HCT116 (cell line): ENCODE results near the gene TANC1. TPM values are rescaled to one million over a fixed set of nuclear protein-coding genes. Genes with fewer than 3 reads are reported as not detected.

ENCODE experiments used
- ATAC-seq: fragments of 200-7000 bp; cut with Tn5 transposase; 2 replicates; pipeline ENCODE4 v1.9.1; 2020; ENCODE audit warnings: mild to moderate bottlenecking, moderate library complexity
- BruUV-seq: library from RNA; stranded (reverse); fragments of 400-500 nt; replicated peaks from 2 replicates; lab custom pipeline; 2021; lab: Mats Ljungman, UMichigan
- CTCF ChIA-PET: fragments of 300-600 bp; sonication (Branson Sonifier 250); formaldehyde crosslinking; loops from one replicate; lab custom pipeline; 2021; ENCODE audit warnings: antibody characterized with exemption; lab: Charles Lee
- POLR2A ChIA-PET: fragments of 300-600, 350-600 bp; sonication (Branson Sonifier 250); formaldehyde crosslinking; loops from one replicate; lab custom pipeline; 2021; ENCODE audit warnings: antibody characterized with exemption; lab: Charles Lee
- RAD21 ChIA-PET, 2 experiments: fragments of 300-600 bp; sonication (Branson Sonifier 250); formaldehyde crosslinking; loops; one replicate each; lab custom pipeline; 2023; ENCODE audit warnings: low total read pairs in 2 of 2; ENCODE audit not compliant: uncharacterized antibody in 2 of 2, unreplicated experiment in 2 of 2, low non-redundant PET in 1 of 2; lab: Charles Lee
- DNase-seq: peaks from one replicate; pipeline ENCODE4 v3.0.0-alpha.2; 2010; ENCODE audit warnings: low read depth, low spot score
- H2AFZ ChIP-seq: fragments of 200-600 bp; shearing (Covaris generic), sonication (generic); 2 replicates; pipeline ENCODE4 v1.6.1; 2017; ENCODE audit warnings: low read depth, mixed run types, mixed read lengths, antibody characterized with exemption, low read length; ENCODE audit not compliant: poor library complexity, severe bottlenecking
- H3K27ac ChIP-seq: 2 replicates; pipeline ENCODE4 v1.5.1; 2012; ENCODE audit warnings: low read depth, low read length
- H3K27me3 ChIP-seq: fragments of 200-600 bp; sonication (generic); 2 replicates; pipeline ENCODE4 v1.6.1; 2016; ENCODE audit warnings: mixed run types, low read length, mixed read lengths; ENCODE audit not compliant: insufficient read depth
- H3K36me3 ChIP-seq, 2 experiments: fragments of 200-500 bp in 1 of 2; fragments of 200-600 bp in 1 of 2; sonication (Bioruptor generic) in 1 of 2; sonication (generic) in 1 of 2; 2 replicates each; pipeline versions ENCODE4 v1.5.1 to v1.6.1; 2014 to 2016; ENCODE audit warnings: low read length in 2 of 2, inconsistent platforms in 1 of 2, mixed read lengths in 1 of 2, mixed run types in 1 of 2; ENCODE audit not compliant: insufficient read depth in 2 of 2, control insufficient read depth in 1 of 2
- H3K4me1 ChIP-seq, 2 experiments: fragments of 200-600 bp in 1 of 2; sonication (generic) in 1 of 2; 2 replicates each; pipeline versions ENCODE4 v1.5.1 to v1.6.1; 2012 to 2017; ENCODE audit warnings: low read length in 2 of 2, inconsistent platforms in 1 of 2, mild to moderate bottlenecking in 1 of 2, mixed read lengths in 1 of 2, mixed run types in 1 of 2, moderate library complexity in 1 of 2; ENCODE audit not compliant: insufficient read depth in 2 of 2, control insufficient read depth in 1 of 2
- H3K4me2 ChIP-seq: fragments of 200-600 bp; sonication (generic); 2 replicates; pipeline ENCODE4 v1.6.1; 2017; ENCODE audit warnings: mixed run types, low read length, mixed read lengths
- H3K4me3 ChIP-seq, 2 experiments: fragments of 200-600 bp in 1 of 2; sonication (generic) in 1 of 2; replicated peaks in 1 of 2; 2 replicates each; pipeline ENCODE4 v1.5.1; 2011 to 2016; ENCODE audit warnings: low read length in 2 of 2, control low read depth in 1 of 2, low read depth in 1 of 2, mild to moderate bottlenecking in 1 of 2, mixed read lengths in 1 of 2, mixed run types in 1 of 2
- H3K79me2 ChIP-seq: fragments of 200-600 bp; sonication (generic); 2 replicates; pipeline ENCODE4 v1.6.1; 2017; ENCODE audit warnings: mild to moderate bottlenecking, mixed run types, low read length, moderate library complexity, mixed read lengths; ENCODE audit not compliant: insufficient read depth
- H3K9ac ChIP-seq: fragments of 200-600 bp; sonication (generic); 2 replicates; pipeline ENCODE4 v1.6.1; 2016; ENCODE audit warnings: low read length, mixed read lengths
- H3K9me2 ChIP-seq: fragments of 200-600 bp; sonication (generic), shearing (Covaris generic); 2 replicates; pipeline ENCODE4 v1.6.1; 2017; ENCODE audit warnings: mixed run types, mild to moderate bottlenecking, moderate library complexity; ENCODE audit not compliant: insufficient read depth
- H3K9me3 ChIP-seq, 2 experiments: fragments of 200-500 bp in 1 of 2; fragments of 200-600 bp in 1 of 2; sonication (Bioruptor generic) in 1 of 2; sonication (generic) in 1 of 2; 2 replicates each; pipeline ENCODE4 v1.6.1; 2014 to 2017; ENCODE audit warnings: low read length in 2 of 2, mixed read lengths in 2 of 2, inconsistent platforms in 1 of 2, low read depth in 1 of 2, mild to moderate bottlenecking in 1 of 2, mixed run types in 1 of 2, moderate library complexity in 1 of 2; ENCODE audit not compliant: control insufficient read depth in 1 of 2, insufficient read depth in 1 of 2
- H4K20me1 ChIP-seq: fragments of 200-600 bp; sonication (generic), shearing (Covaris generic); 2 replicates; pipeline ENCODE4 v1.6.1; 2017; ENCODE audit warnings: mixed run types, mild to moderate bottlenecking, moderate library complexity; ENCODE audit not compliant: insufficient read depth
- CBX3 ChIP-seq: IDR thresholded peaks from 2 replicates; pipeline ENCODE4 v1.6.1; 2012; ENCODE audit warnings: low read depth
- CEBPB ChIP-seq: IDR thresholded peaks from 2 replicates; pipeline ENCODE4 v1.6.1; 2012; ENCODE audit warnings: low read depth
- SIN3A ChIP-seq: IDR thresholded peaks from 2 replicates; pipeline ENCODE4 v1.6.1; 2012; ENCODE audit warnings: low read depth
- SP1 ChIP-seq: IDR thresholded peaks from 2 replicates; pipeline ENCODE4 v1.6.1; 2012; ENCODE audit warnings: low read depth
- TCF7L2 ChIP-seq: IDR thresholded peaks from 2 replicates; pipeline ENCODE4 v1.7.0; 2011; ENCODE audit warnings: borderline replicate concordance, inconsistent platforms; ENCODE audit not compliant: insufficient read depth, insufficient read length; ENCODE audit errors: extremely low read depth
- ZFX ChIP-seq: fragments of 450-650 bp; IDR thresholded peaks from 2 replicates; pipeline ENCODE4 v1.6.1; 2017
- intact Hi-C: fragments of 100-400 bp; cut with micrococcal nuclease; formaldehyde crosslinking; loops from 2 replicates; pipeline ENCODE4 v1.10.0; 2022
- total RNA-seq: library from RNA; stranded (reverse); gene quantifications from one replicate; pipeline ENCODE4 v1.2.1, GENCODE V29; 2021; ENCODE audit not compliant: unreplicated experiment
- TF ChIP-seq, protein P1 (sequence below): IDR thresholded peaks from 2 replicates; pipeline ENCODE4 v1.6.1; 2012
- TF ChIP-seq, protein P2 (sequence below): IDR thresholded peaks from 2 replicates; pipeline ENCODE4 v1.6.1; 2011; ENCODE audit warnings: mild to moderate bottlenecking, low read length, moderate library complexity; ENCODE audit not compliant: insufficient replicate concordance; ENCODE audit errors: extremely low read depth

TANC1 gene
- total RNA-seq, 1 experiment from 2014 or later, result 15.1 TPM

DNA sequence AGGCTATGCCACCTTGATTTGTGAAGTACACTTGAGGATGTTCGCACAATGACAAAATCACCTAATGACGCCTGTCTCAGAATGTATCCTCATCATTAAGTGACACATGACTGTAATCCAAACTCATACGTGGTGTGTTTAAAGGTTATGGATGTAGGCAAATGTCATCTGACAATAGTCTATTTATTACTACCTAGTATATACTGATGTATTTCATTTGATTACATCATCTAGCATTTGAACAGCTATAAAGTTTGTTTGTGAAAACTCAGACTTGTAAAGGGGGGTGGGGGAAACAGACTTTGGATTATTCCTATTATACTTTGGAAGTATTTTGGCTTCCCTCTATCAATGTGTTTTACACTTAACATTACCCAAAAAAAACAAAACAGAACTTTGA lies 129.9 kb downstream of the TANC1 start:
- no peak overlapping the region for H3K4me3 ChIP-seq
- H3K4me1 ChIP-seq, result peaks cover 10 to 13% of the 10 kb centered on the region in 2 experiments
- no TSS peak for BruUV-seq
- no peaks in the 10 kb centered on the region for H3K9me2 ChIP-seq
- ChIA-PET POLR2A (no interaction called here), RAD21 (no interaction called here), CTCF (interaction anchor here (1.4 kb wide), 1 partner anchor 20 kb away, joined by 6 read pairs; no protein-coding TSS in a partner anchor)
- H3K27me3 ChIP-seq, result no peaks in the 10 kb centered on the region
- no peak overlapping the region for H2AFZ ChIP-seq
- DNase-seq (no peak), ATAC-seq (no peak)
- H3K4me2 ChIP-seq, result peak overlapping the region; percentile 28
- peak overlapping the region; percentile 43; the same call in 1 of the 2 replicates for H3K27ac ChIP-seq
- H3K36me3 ChIP-seq, result no peaks in the 10 kb centered on the region
- intact Hi-C loops, result no loop called here
- no peak overlapping the region for H3K9ac ChIP-seq
- TF ChIP-seq CEBPB (peak; percentile 70), SIN3A (no peak), CBX3 (peak; percentile 22; the same call in 1 of the 2 replicates), ZFX (no peak), SP1 (0 out of 2 replicates have a peak, but pooled peaks have one; percentile 4)
- TF ChIP-seq, protein P1, sequence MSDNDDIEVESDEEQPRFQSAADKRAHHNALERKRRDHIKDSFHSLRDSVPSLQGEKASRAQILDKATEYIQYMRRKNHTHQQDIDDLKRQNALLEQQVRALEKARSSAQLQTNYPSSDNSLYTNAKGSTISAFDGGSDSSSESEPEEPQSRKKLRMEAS, result peak; percentile 27; the same call in 1 of the 2 replicates
- H3K9me3 ChIP-seq, result peaks cover 3 to 9% of the 10 kb centered on the region in 2 experiments; a peak in 2 of 4 replicates
- no peaks in the 10 kb centered on the region for H4K20me1 ChIP-seq
- H3K79me2 ChIP-seq, result peaks cover 4% of the 10 kb centered on the region; the same call in 1 of the 2 replicates

DNA sequence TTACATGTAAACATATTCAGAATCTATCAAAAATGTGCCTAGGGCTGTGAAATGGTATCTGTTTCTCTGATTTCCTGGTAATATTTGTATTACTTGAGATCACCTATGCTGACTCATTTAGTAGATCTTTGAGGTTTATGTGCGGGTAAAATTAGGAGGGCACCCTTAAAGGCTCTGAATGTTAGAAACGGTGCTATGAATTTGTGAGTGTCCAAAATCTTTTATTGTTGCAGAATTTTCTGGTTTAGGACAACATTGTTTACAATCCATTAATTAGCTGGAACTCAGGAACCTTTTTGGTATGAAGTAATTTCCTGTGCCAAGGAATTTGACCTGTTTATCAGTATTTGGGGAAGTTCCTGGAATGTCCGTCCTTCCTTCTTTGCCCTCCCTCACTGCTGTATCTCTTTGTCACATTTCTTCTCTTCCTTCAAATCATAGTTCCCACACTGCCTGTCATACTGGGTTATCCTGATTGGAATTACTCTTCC lies 130.5 kb downstream of the TANC1 start:
- no peaks in the 10 kb centered on the region for H4K20me1 ChIP-seq
- ChIA-PET RAD21 (no interaction called here), POLR2A (no interaction called here), CTCF (interaction anchor here (1.4 kb wide), 1 partner anchor 20 kb away, joined by 6 read pairs; no protein-coding TSS in a partner anchor)
- H3K4me3 ChIP-seq, result no peak overlapping the region
- H2AFZ ChIP-seq, result no peak overlapping the region
- H3K9me2 ChIP-seq, result no peaks in the 10 kb centered on the region
- H3K4me1 ChIP-seq, result peaks cover 10 to 13% of the 10 kb centered on the region in 2 experiments
- intact Hi-C loops, result no loop called here
- H3K4me2 ChIP-seq, result peak overlapping the region; percentile 28
- peaks cover 3 to 9% of the 10 kb centered on the region in 2 experiments; a peak in 2 of 4 replicates for H3K9me3 ChIP-seq
- H3K36me3 ChIP-seq, result no peaks in the 10 kb centered on the region
- no peak for ATAC-seq
- H3K27me3 ChIP-seq, result no peaks in the 10 kb centered on the region
- no peak for DNase-seq
- BruUV-seq, result no TSS peak
- peaks cover 4% of the 10 kb centered on the region; the same call in 1 of the 2 replicates for H3K79me2 ChIP-seq
- H3K9ac ChIP-seq, result no peak overlapping the region
- peak overlapping the region; percentile 43; the same call in 1 of the 2 replicates for H3K27ac ChIP-seq
- TF ChIP-seq TCF7L2 (no peak), SP1 (peak; percentile 6; the same call in 1 of the 2 replicates)
- TF ChIP-seq, protein P2, sequence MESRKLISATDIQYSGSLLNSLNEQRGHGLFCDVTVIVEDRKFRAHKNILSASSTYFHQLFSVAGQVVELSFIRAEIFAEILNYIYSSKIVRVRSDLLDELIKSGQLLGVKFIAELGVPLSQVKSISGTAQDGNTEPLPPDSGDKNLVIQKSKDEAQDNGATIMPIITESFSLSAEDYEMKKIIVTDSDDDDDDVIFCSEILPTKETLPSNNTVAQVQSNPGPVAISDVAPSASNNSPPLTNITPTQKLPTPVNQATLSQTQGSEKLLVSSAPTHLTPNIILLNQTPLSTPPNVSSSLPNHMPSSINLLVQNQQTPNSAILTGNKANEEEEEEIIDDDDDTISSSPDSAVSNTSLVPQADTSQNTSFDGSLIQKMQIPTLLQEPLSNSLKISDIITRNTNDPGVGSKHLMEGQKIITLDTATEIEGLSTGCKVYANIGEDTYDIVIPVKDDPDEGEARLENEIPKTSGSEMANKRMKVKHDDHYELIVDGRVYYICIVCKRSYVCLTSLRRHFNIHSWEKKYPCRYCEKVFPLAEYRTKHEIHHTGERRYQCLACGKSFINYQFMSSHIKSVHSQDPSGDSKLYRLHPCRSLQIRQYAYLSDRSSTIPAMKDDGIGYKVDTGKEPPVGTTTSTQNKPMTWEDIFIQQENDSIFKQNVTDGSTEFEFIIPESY, result no peak
